Osteoblast (primary cell): Measurements from ENCODE around the gene MON2. TPM values are rescaled to one million over a fixed set of nuclear protein-coding genes. Genes with fewer than 3 reads are reported as not detected.
A peak's percentile ranks its signal among the peaks of the same experiment; 100 is the strongest.

Experiments
- DNase-seq: peaks from one replicate; pipeline ENCODE4 v3.0.0; 2011; ENCODE audit warnings: low spot score, mixed read lengths; ENCODE audit not compliant: insufficient read length; ENCODE audit errors: missing footprints
- H2AFZ ChIP-seq: 2 replicates; pipeline ENCODE4 v1.6.0; 2011; ENCODE audit warnings: mild to moderate bottlenecking, low read length
- H3K27ac ChIP-seq: 2 replicates; pipeline ENCODE4 v1.5.1; 2011; ENCODE audit warnings: mild to moderate bottlenecking, low read depth, low read length, moderate library complexity
- H3K27me3 ChIP-seq: 2 replicates; pipeline ENCODE4 v1.6.0; 2012; ENCODE audit warnings: mild to moderate bottlenecking, control low read depth, inconsistent platforms, low read length, moderate library complexity; ENCODE audit not compliant: insufficient read depth
- H3K36me3 ChIP-seq: 2 replicates; pipeline ENCODE4 v1.5.1; 2011; ENCODE audit warnings: mild to moderate bottlenecking, low read length, control low read depth, moderate library complexity; ENCODE audit not compliant: insufficient read depth
- H3K4me1 ChIP-seq: 2 replicates; pipeline ENCODE4 v1.5.1; 2011; ENCODE audit warnings: mild to moderate bottlenecking, low read length, control low read depth, moderate library complexity; ENCODE audit not compliant: insufficient read depth
- H3K4me2 ChIP-seq: 2 replicates; pipeline ENCODE4 v1.6.0; 2011; ENCODE audit warnings: mild to moderate bottlenecking, low read length; ENCODE audit not compliant: insufficient read depth
- H3K4me3 ChIP-seq: fragments of 200-600 bp; sonication (generic); 3 replicates; pipeline ENCODE4 v1.5.1; 2012; ENCODE audit warnings: mild to moderate bottlenecking, low read length, inconsistent platforms; ENCODE audit not compliant: insufficient read depth
- H3K79me2 ChIP-seq: 2 replicates; pipeline ENCODE4 v1.6.0; 2012; ENCODE audit warnings: mild to moderate bottlenecking, low read length, control low read depth, inconsistent platforms; ENCODE audit not compliant: insufficient read depth
- H3K9me3 ChIP-seq: 2 replicates; pipeline ENCODE4 v1.5.1; 2011; ENCODE audit warnings: low read depth, low read length, control low read depth
- H4K20me1 ChIP-seq: 2 replicates; pipeline ENCODE4 v1.6.0; 2012; ENCODE audit warnings: mild to moderate bottlenecking, low read length, control low read depth; ENCODE audit not compliant: insufficient read depth
- CTCF ChIP-seq: IDR thresholded peaks from 2 replicates; pipeline ENCODE4 v1.5.1; 2011; ENCODE audit warnings: mild to moderate bottlenecking, low read depth, low read length, moderate library complexity; ENCODE audit errors: extremely low read depth
- total RNA-seq: library from RNA; depleted of rRNA; stranded (reverse); fragments of >200 nt; gene quantifications from 2 replicates; pipeline ENCODE4 v1.2.3, GENCODE V29; 2012

MON2 gene
- total RNA-seq, 1 donor = 63.0 TPM

DNA sequence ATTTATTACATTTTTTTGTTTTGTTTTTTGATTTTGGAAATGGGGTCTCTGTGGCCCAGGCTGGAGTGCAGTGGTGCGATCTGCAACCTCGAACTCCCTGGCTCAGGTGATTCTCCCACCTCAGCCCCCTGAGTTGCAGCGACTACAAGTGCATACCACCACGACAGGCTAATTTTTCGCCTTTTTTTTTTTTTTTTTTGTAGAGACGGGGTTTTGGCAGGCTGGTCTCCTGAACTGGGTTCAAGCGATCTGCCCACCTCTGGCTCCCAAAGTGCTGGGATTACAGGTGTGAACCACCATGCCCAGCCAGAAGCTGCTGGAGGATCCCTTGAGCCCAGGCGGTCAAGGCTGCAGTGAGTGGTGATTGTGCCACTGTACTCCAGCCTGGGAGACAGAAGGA, 2.3 kb downstream of the MON2 start:
- no peaks in the 10 kb centered on the region for H3K36me3 ChIP-seq
- H3K4me1 ChIP-seq = peaks cover 14% of the 10 kb centered on the region
- no peak for DNase-seq
- H3K4me3 ChIP-seq = peak overlapping the region; percentile 99
- H3K4me2 ChIP-seq = peak overlapping the region; percentile 94
- no peaks in the 10 kb centered on the region for H3K9me3 ChIP-seq
- H3K27me3 ChIP-seq = no peaks in the 10 kb centered on the region
- H2AFZ ChIP-seq = no peak overlapping the region
- H3K79me2 ChIP-seq = peaks cover 76% of the 10 kb centered on the region
- no peak overlapping the region for H3K27ac ChIP-seq
- peaks cover 13% of the 10 kb centered on the region for H4K20me1 ChIP-seq
- TF ChIP-seq CTCF = no peak

DNA sequence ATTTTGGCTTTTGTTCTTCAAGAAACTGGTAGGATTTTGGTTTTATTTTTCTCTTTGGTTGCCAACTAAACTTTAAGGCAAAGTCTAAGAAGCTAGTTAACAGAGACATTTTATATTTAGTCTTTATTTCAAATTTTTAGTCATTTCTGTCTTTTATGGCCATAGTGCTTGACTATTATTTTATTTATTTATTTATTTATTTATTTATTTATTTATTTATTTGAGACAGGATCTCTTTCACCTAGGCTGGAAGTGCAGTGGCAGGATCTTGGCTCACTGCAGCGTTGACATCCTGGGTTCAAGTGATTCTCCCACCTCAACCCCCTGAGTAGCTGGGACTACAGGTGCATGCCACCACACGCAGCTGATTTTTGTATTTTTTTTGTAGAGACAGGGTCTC, 3.1 kb downstream of the MON2 start:
- DNase-seq = no peak
- Histone ChIP-seq H4K20me1 (peaks cover 13% of the 10 kb centered on the region), H3K4me1 (peaks cover 14% of the 10 kb centered on the region), H3K9me3 (no peaks in the 10 kb centered on the region), H3K36me3 (no peaks in the 10 kb centered on the region), H2AFZ (no peak overlapping the region), H3K27me3 (no peaks in the 10 kb centered on the region), H3K4me3 (no peak overlapping the region), H3K4me2 (peak overlapping the region; percentile 94), H3K79me2 (peaks cover 82% of the 10 kb centered on the region), H3K27ac (no peak overlapping the region)
- TF ChIP-seq CTCF = no peak

- DNase-seq = peak; percentile 23
- no peaks in the 10 kb centered on the region for H3K36me3 ChIP-seq
- H3K4me2 ChIP-seq = no peak overlapping the region
- H2AFZ ChIP-seq = no peak overlapping the region
- no peaks in the 10 kb centered on the region for H3K27me3 ChIP-seq
- H3K79me2 ChIP-seq = peaks cover 96% of the 10 kb centered on the region
- no peak overlapping the region for H3K4me3 ChIP-seq
- peaks cover 13% of the 10 kb centered on the region for H4K20me1 ChIP-seq
- TF ChIP-seq CTCF = no peak
- no peaks in the 10 kb centered on the region for H3K9me3 ChIP-seq
- H3K4me1 ChIP-seq = peaks cover 8% of the 10 kb centered on the region
- no peak overlapping the region for H3K27ac ChIP-seq
Observed at GRCh38 chr12:62471734-62472133, 5.1 kb downstream of the MON2 start.

- H3K4me2 ChIP-seq = no peak overlapping the region
- H2AFZ ChIP-seq = no peak overlapping the region
- H3K27ac ChIP-seq = no peak overlapping the region
- peaks cover 15% of the 10 kb centered on the region for H4K20me1 ChIP-seq
- no peaks in the 10 kb centered on the region for H3K9me3 ChIP-seq
- DNase-seq = peak; percentile 47
- no peaks in the 10 kb centered on the region for H3K36me3 ChIP-seq
- no peaks in the 10 kb centered on the region for H3K27me3 ChIP-seq
- H3K79me2 ChIP-seq = peaks cover 96% of the 10 kb centered on the region
- TF ChIP-seq CTCF = no peak
- no peak overlapping the region for H3K4me3 ChIP-seq
- H3K4me1 ChIP-seq = peaks cover 8% of the 10 kb centered on the region
Observed at GRCh38 chr12:62472472-62472871, 5.8 kb downstream of the MON2 start.
